HCT116 (cell line): Measurements from ENCODE around the gene JPT1. TPM values are rescaled to one million over a fixed set of nuclear protein-coding genes. Genes with fewer than 3 reads are reported as not detected.

Experiments
- ATAC-seq: fragments of 200-7000 bp; cut with Tn5 transposase; 2 replicates; pipeline ENCODE4 v1.9.1; 2020; ENCODE audit warnings: mild to moderate bottlenecking, moderate library complexity
- BruUV-seq: library from RNA; stranded (reverse); fragments of 400-500 nt; replicated peaks from 2 replicates; lab custom pipeline; 2021; lab: Mats Ljungman, UMichigan
- CTCF ChIA-PET: fragments of 300-600 bp; sonication (Branson Sonifier 250); formaldehyde crosslinking; loops from one replicate; lab custom pipeline; 2021; ENCODE audit warnings: antibody characterized with exemption; lab: Charles Lee
- POLR2A ChIA-PET: fragments of 300-600, 350-600 bp; sonication (Branson Sonifier 250); formaldehyde crosslinking; loops from one replicate; lab custom pipeline; 2021; ENCODE audit warnings: antibody characterized with exemption; lab: Charles Lee
- RAD21 ChIA-PET, 2 experiments: fragments of 300-600 bp; sonication (Branson Sonifier 250); formaldehyde crosslinking; loops; one replicate each; lab custom pipeline; 2023; ENCODE audit warnings: low total read pairs in 2 of 2; ENCODE audit not compliant: uncharacterized antibody in 2 of 2, unreplicated experiment in 2 of 2, low non-redundant PET in 1 of 2; lab: Charles Lee
- DNase-seq: peaks from one replicate; pipeline ENCODE4 v3.0.0-alpha.2; 2010; ENCODE audit warnings: low read depth, low spot score
- H2AFZ ChIP-seq: fragments of 200-600 bp; shearing (Covaris generic), sonication (generic); 2 replicates; pipeline ENCODE4 v1.6.1; 2017; ENCODE audit warnings: low read depth, mixed run types, mixed read lengths, antibody characterized with exemption, low read length; ENCODE audit not compliant: poor library complexity, severe bottlenecking
- H3K27ac ChIP-seq: 2 replicates; pipeline ENCODE4 v1.5.1; 2012; ENCODE audit warnings: low read depth, low read length
- H3K27me3 ChIP-seq: fragments of 200-600 bp; sonication (generic); 2 replicates; pipeline ENCODE4 v1.6.1; 2016; ENCODE audit warnings: mixed run types, low read length, mixed read lengths; ENCODE audit not compliant: insufficient read depth
- H3K36me3 ChIP-seq, 2 experiments: fragments of 200-500 bp in 1 of 2; fragments of 200-600 bp in 1 of 2; sonication (Bioruptor generic) in 1 of 2; sonication (generic) in 1 of 2; 2 replicates each; pipeline versions ENCODE4 v1.5.1 to v1.6.1; 2014 to 2016; ENCODE audit warnings: low read length in 2 of 2, inconsistent platforms in 1 of 2, mixed read lengths in 1 of 2, mixed run types in 1 of 2; ENCODE audit not compliant: insufficient read depth in 2 of 2, control insufficient read depth in 1 of 2
- H3K4me1 ChIP-seq, 2 experiments: fragments of 200-600 bp in 1 of 2; sonication (generic) in 1 of 2; 2 replicates each; pipeline versions ENCODE4 v1.5.1 to v1.6.1; 2012 to 2017; ENCODE audit warnings: low read length in 2 of 2, inconsistent platforms in 1 of 2, mild to moderate bottlenecking in 1 of 2, mixed read lengths in 1 of 2, mixed run types in 1 of 2, moderate library complexity in 1 of 2; ENCODE audit not compliant: insufficient read depth in 2 of 2, control insufficient read depth in 1 of 2
- H3K4me2 ChIP-seq: fragments of 200-600 bp; sonication (generic); 2 replicates; pipeline ENCODE4 v1.6.1; 2017; ENCODE audit warnings: mixed run types, low read length, mixed read lengths
- H3K4me3 ChIP-seq, 2 experiments: fragments of 200-600 bp in 1 of 2; sonication (generic) in 1 of 2; replicated peaks in 1 of 2; 2 replicates each; pipeline ENCODE4 v1.5.1; 2011 to 2016; ENCODE audit warnings: low read length in 2 of 2, control low read depth in 1 of 2, low read depth in 1 of 2, mild to moderate bottlenecking in 1 of 2, mixed read lengths in 1 of 2, mixed run types in 1 of 2
- H3K79me2 ChIP-seq: fragments of 200-600 bp; sonication (generic); 2 replicates; pipeline ENCODE4 v1.6.1; 2017; ENCODE audit warnings: mild to moderate bottlenecking, mixed run types, low read length, moderate library complexity, mixed read lengths; ENCODE audit not compliant: insufficient read depth
- H3K9ac ChIP-seq: fragments of 200-600 bp; sonication (generic); 2 replicates; pipeline ENCODE4 v1.6.1; 2016; ENCODE audit warnings: low read length, mixed read lengths
- H3K9me2 ChIP-seq: fragments of 200-600 bp; sonication (generic), shearing (Covaris generic); 2 replicates; pipeline ENCODE4 v1.6.1; 2017; ENCODE audit warnings: mixed run types, mild to moderate bottlenecking, moderate library complexity; ENCODE audit not compliant: insufficient read depth
- H3K9me3 ChIP-seq, 2 experiments: fragments of 200-500 bp in 1 of 2; fragments of 200-600 bp in 1 of 2; sonication (Bioruptor generic) in 1 of 2; sonication (generic) in 1 of 2; 2 replicates each; pipeline ENCODE4 v1.6.1; 2014 to 2017; ENCODE audit warnings: low read length in 2 of 2, mixed read lengths in 2 of 2, inconsistent platforms in 1 of 2, low read depth in 1 of 2, mild to moderate bottlenecking in 1 of 2, mixed run types in 1 of 2, moderate library complexity in 1 of 2; ENCODE audit not compliant: control insufficient read depth in 1 of 2, insufficient read depth in 1 of 2
- H4K20me1 ChIP-seq: fragments of 200-600 bp; sonication (generic), shearing (Covaris generic); 2 replicates; pipeline ENCODE4 v1.6.1; 2017; ENCODE audit warnings: mixed run types, mild to moderate bottlenecking, moderate library complexity; ENCODE audit not compliant: insufficient read depth
- ATF3 ChIP-seq: IDR thresholded peaks from 2 replicates; pipeline ENCODE4 v1.6.1; 2012
- CEBPB ChIP-seq: IDR thresholded peaks from 2 replicates; pipeline ENCODE4 v1.6.1; 2012; ENCODE audit warnings: low read depth
- EGR1 ChIP-seq: IDR thresholded peaks from 2 replicates; pipeline ENCODE4 v1.6.1; 2012; ENCODE audit warnings: low read depth
- ELF1 ChIP-seq: IDR thresholded peaks from 2 replicates; pipeline ENCODE4 v1.6.1; 2012; ENCODE audit warnings: low read depth, borderline replicate concordance
- EZH2 ChIP-seq: fragments of 200-600 bp; sonication (generic); IDR thresholded peaks from 2 replicates; pipeline ENCODE4 v1.6.1; 2017; ENCODE audit warnings: antibody characterized with exemption, mixed run types
- EZH2phosphoT487 ChIP-seq: fragments of 200-600 bp; IDR thresholded peaks from 2 replicates; pipeline ENCODE4 v1.6.1; 2018; ENCODE audit warnings: antibody characterized with exemption, borderline replicate concordance
- FOSL1 ChIP-seq: IDR thresholded peaks from 2 replicates; pipeline ENCODE4 v1.6.1; 2012; ENCODE audit warnings: low read depth
- JUND ChIP-seq: IDR thresholded peaks from 2 replicates; pipeline ENCODE4 v1.6.1; 2012
- POLR2A ChIP-seq: IDR thresholded peaks from 2 replicates; pipeline ENCODE4 v1.7.0; 2011; ENCODE audit warnings: borderline replicate concordance; ENCODE audit not compliant: insufficient read depth, insufficient read length; ENCODE audit errors: extremely low read depth
- RAD21 ChIP-seq: IDR thresholded peaks from 2 replicates; pipeline ENCODE4 v1.6.1; 2012; ENCODE audit warnings: low read depth, mild to moderate bottlenecking
- SIN3A ChIP-seq: IDR thresholded peaks from 2 replicates; pipeline ENCODE4 v1.6.1; 2012; ENCODE audit warnings: low read depth
- SP1 ChIP-seq: IDR thresholded peaks from 2 replicates; pipeline ENCODE4 v1.6.1; 2012; ENCODE audit warnings: low read depth
- TCF7L2 ChIP-seq: IDR thresholded peaks from 2 replicates; pipeline ENCODE4 v1.7.0; 2011; ENCODE audit warnings: borderline replicate concordance, inconsistent platforms; ENCODE audit not compliant: insufficient read depth, insufficient read length; ENCODE audit errors: extremely low read depth
- ZFX ChIP-seq: fragments of 450-650 bp; IDR thresholded peaks from 2 replicates; pipeline ENCODE4 v1.6.1; 2017
- ZNF274 ChIP-seq: fragments of 200-500 bp; sonication (Bioruptor generic); IDR thresholded peaks from 2 replicates; pipeline ENCODE4 v1.6.1; 2014; ENCODE audit warnings: mild to moderate bottlenecking, low read depth, low read length, inconsistent platforms
- intact Hi-C: fragments of 100-400 bp; cut with micrococcal nuclease; formaldehyde crosslinking; loops from 2 replicates; pipeline ENCODE4 v1.10.0; 2022
- total RNA-seq: library from RNA; stranded (reverse); gene quantifications from one replicate; pipeline ENCODE4 v1.2.1, GENCODE V29; 2021; ENCODE audit not compliant: unreplicated experiment
- TF ChIP-seq, protein P1 (sequence below), 3 experiments: fragments of 200-600 bp in 1 of 3; sonication (generic) in 1 of 3; IDR thresholded peaks in 2 of 3; conservative IDR thresholded peaks in 1 of 3; 2 replicates each; pipeline ENCODE4 v1.5.1; 2012 to 2017; ENCODE audit warnings: low read depth in 2 of 3, low read length in 2 of 3, antibody characterized with exemption in 1 of 3, borderline replicate concordance in 1 of 3, control low read depth in 1 of 3, mild to moderate bottlenecking in 1 of 3, mixed read lengths in 1 of 3, mixed run types in 1 of 3, moderate library complexity in 1 of 3; ENCODE audit not compliant: insufficient read depth in 1 of 3

The JPT1 gene
- total RNA-seq, 1 experiment from 2014 or later = 575 TPM

- TF ChIP-seq EZH2phosphoT487 = no peak
- no peak for TF ChIP-seq TCF7L2
- TF ChIP-seq EGR1 = no peak
- no peak for TF ChIP-seq FOSL1
- TF ChIP-seq ZFX = no peak
- TF ChIP-seq RAD21 = no peak
- no peak for TF ChIP-seq ZNF274
- TF ChIP-seq EZH2 = no peak
- TF ChIP-seq, protein P1, sequence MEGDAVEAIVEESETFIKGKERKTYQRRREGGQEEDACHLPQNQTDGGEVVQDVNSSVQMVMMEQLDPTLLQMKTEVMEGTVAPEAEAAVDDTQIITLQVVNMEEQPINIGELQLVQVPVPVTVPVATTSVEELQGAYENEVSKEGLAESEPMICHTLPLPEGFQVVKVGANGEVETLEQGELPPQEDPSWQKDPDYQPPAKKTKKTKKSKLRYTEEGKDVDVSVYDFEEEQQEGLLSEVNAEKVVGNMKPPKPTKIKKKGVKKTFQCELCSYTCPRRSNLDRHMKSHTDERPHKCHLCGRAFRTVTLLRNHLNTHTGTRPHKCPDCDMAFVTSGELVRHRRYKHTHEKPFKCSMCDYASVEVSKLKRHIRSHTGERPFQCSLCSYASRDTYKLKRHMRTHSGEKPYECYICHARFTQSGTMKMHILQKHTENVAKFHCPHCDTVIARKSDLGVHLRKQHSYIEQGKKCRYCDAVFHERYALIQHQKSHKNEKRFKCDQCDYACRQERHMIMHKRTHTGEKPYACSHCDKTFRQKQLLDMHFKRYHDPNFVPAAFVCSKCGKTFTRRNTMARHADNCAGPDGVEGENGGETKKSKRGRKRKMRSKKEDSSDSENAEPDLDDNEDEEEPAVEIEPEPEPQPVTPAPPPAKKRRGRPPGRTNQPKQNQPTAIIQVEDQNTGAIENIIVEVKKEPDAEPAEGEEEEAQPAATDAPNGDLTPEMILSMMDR (IDR thresholded peaks at IDR 0.05 in 2 of 3, conservative IDR thresholded peaks at IDR 0.05 in 1 of 3; ENCODE audit: borderline replicate concordance in 1 of 3, insufficient read depth in 1 of 3, low read depth in 2 of 3, low read length in 2 of 3) = no peak
- no peak for TF ChIP-seq SIN3A
- TF ChIP-seq CEBPB = no peak
- no peak for TF ChIP-seq ELF1
- no peak for TF ChIP-seq POLR2A
- TF ChIP-seq JUND = no peak
- TF ChIP-seq SP1 = no peak
- TF ChIP-seq ATF3 = no peak
- intact Hi-C loops = loop anchor here (2.0 to 10.0 kb wide), 2 partner anchors 149 to 297 kb away; partner anchors contain the start of genes GGA3 and MRPS7
- H4K20me1 ChIP-seq = no peaks in the 10 kb centered on the region; the same call in 1 of the 2 replicates
- RAD21 ChIA-PET = interaction anchor here in 1 of 2 experiments (1.6 kb wide), 1 partner anchor 9 kb away, joined by 3 read pairs; no protein-coding TSS in a partner anchor
- BruUV-seq = no TSS peak
- no peaks in the 10 kb centered on the region for H3K27me3 ChIP-seq
- H3K9me3 ChIP-seq = no peaks in the 10 kb centered on the region
- H2AFZ ChIP-seq = no peak overlapping the region
- no peaks in the 10 kb centered on the region for H3K9me2 ChIP-seq
- peaks cover 82% of the 10 kb centered on the region for H3K79me2 ChIP-seq
- no peak overlapping the region for H3K27ac ChIP-seq
- H3K36me3 ChIP-seq = peaks cover 6 to 53% of the 10 kb centered on the region in 2 experiments; a peak in 3 of 4 replicates
- POLR2A ChIA-PET = interaction anchor here (1.4 to 5.3 kb wide), 3 partner anchors 9 to 39 kb away, joined by 3 to 44 read pairs (median 6); partner anchors contain the start of gene JPT1
- H3K4me1 ChIP-seq = peaks cover 7 to 42% of the 10 kb centered on the region in 2 experiments; a peak in 3 of 4 replicates
- no peak overlapping the region for H3K4me2 ChIP-seq
- CTCF ChIA-PET = interaction anchor here (3.0 to 5.3 kb wide), 3 partner anchors 9 to 86 kb away, joined by 50 to 104 read pairs (median 75); partner anchors contain the start of gene NT5C
- no peak for ATAC-seq
- no peak for DNase-seq
- no peak overlapping the region for H3K9ac ChIP-seq
- H3K4me3 ChIP-seq = no peak overlapping the region
Measured at GRCh38 chr17:75115555-75115954, 38.8 kb downstream of the JPT1 start.
